HG03432 (cell line): ENCODE measurements around the gene GPSM1.

Source experiments
- ATAC-seq: cut with Tn5 transposase; IDR thresholded peaks from one replicate; pipeline ENCODE4 v1.9.1; 2021; ENCODE audit warnings: mild to moderate bottlenecking, moderate library complexity; ENCODE audit not compliant: unreplicated experiment

GPSM1 gene

DNA sequence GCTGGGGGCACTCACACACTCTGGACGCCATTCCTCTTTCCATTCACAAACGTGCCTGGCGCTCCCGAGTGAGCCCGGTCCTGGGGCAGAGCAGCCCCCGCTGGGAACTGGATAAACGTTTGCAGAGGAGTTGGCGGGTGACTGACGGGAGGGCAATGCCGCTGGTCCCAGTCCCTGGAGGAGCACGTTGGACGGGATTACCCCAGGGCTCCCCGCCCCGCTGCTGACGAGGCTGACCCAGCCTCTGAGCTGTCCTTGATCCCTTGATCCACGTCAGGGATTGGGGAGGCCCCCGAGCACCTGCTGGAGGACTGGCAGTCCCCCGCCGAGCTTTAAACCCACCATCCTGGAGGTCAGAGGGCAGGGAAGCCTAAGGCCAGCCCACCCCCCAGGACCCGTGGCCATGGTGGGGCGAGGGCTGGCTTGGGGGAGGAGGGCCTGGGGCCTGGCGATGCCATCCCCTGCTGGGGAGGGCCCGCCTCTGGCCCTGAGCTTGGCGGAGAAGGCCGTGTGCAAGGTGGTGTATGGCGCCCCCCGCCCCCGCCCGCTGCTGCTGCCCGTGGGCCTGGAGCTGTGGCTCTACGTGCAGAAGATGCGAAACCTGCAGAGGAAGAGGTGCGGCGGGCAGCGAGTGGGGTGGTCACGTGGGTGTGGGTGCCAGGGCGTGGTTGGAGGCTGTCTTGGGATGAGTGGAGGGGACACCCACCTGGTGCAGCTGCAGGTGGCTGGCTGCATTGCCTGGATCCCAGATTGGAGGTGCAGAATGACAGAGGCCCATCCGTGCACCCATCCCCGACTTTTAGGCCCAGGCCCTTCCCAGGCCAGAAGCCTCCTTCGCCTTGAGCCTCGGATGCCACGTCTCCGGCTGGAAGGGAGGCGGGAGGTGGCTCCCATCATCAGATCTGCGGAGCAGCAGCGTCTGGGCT, 4.5 kb downstream of the GPSM1 start:
- no peak for ATAC-seq

DNA sequence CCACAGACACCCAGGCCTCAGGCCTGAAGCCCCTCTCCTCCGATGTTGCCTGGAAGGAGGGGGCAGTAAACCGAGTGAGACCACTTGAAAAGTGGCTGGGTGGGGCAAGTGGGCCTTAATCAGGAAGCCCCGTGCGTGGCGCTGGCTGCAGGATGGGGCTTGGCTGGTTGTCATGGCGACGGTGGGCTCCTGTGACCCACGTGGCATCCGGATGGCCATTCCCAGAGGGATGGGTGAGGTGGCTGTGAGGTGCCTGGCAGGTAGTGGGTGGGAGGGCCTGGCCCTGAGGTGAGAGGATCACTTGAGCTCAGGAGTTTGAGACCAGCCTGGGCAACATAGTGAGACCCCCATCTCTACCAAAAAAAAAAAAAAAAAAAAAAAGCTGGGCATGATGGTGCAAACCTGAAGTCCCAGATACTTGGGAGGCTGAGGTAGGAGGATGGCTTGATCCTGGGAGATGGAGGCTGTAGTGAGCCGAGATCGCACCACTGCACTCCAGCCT, 5.2 kb downstream of the GPSM1 start:
- no peak for ATAC-seq

DNA sequence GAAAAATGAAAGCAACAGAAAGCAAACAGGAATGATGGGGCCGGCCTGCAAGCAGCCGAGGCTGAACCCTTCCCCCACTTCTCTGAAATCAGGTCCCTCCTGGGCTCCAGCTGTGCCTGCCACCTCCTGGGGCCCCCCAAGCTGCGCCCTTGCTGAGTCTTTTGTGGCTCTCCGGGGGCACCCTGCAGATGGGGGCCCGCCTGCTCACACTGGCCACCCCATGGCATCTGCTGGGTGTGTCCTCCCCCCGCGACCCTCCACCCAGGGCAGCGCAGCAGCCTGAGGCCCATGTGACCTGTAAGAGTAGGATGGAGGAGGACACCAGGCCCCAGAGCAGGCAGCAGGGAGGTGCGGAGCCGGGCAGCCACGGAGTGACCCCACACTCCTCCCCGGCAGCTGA, 5.7 kb downstream of the GPSM1 start:
- no peak for ATAC-seq

DNA sequence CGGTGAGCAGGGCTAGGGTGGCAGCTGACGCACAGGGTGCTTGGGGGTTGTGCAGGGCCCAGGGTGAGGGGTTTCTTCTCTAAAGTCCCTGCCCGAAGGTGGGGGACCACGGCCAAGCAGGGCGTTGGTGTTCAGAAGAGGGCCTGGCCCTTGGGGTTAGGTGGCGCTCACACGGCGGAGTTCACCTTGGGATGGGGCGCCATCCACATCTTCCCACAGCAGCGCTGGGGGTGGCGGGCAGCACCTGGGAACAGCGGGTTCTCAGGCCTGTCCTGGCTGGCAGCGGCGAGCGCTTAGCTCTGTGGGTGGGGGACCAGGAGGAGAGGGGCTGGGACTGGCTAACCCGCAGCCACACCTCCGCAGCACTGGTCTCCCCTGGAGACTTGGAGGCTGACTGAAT, 6.1 kb downstream of the GPSM1 start:
- no peak for ATAC-seq

DNA sequence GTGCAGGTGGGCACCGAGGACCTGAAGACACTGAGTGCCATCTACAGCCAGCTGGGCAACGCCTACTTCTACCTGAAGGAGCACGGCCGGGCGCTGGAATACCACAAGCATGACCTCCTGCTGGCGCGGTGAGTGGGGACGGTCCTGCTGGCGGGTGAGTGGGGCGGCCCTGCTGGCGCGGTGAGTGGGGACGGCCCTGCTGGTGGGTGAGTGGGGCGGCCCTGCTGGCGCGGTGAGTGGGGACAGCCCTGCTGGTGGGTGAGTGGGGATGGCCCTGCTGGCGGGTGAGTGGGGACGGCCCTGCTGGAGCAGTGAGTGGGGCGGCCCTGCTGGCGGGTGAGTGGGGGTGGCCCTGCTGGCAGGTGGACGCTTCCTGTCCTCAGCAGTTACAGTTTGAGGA, 7.2 kb downstream of the GPSM1 start:
- no peak for ATAC-seq

DNA sequence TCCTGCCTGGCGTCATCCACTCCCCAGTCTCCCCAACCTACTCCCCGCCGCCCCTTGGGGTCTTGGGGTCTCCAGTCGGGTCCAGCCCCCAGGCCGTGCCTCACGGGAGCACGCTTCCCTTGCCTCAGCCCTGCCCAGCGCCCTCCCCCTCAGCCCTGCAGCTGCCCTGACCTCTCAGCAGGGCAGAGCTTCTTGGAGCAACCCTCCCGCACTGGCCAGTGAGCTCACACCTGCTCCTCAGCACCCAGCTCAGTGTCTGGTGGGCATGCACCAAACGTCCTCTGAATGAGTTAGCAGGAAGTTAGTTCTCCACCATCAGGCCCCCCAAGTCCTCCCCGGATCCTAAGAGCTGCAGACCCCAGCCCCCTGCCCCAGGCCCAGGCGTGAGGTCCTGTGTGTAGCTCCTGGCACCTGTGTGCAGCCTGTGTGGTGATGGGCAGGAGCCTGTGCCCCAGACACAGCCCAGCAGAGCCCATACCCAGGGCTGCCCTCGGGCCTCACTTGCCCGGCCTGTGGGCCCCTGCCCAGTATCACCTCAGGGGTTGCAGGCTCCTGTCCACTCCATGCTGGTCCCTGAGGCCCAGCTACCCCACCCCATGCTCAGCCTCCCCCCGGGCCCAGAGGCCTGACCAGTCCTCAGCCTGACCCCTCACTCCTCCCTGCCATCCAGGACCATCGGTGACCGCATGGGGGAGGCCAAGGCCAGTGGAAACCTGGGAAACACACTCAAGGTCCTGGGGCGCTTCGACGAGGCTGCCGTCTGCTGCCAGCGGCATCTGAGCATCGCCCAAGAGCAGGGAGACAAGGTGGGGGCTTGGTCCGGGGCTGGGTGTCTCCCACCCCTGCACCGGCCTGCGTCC, 8.2 kb downstream of the GPSM1 start:
- no peak for ATAC-seq

DNA sequence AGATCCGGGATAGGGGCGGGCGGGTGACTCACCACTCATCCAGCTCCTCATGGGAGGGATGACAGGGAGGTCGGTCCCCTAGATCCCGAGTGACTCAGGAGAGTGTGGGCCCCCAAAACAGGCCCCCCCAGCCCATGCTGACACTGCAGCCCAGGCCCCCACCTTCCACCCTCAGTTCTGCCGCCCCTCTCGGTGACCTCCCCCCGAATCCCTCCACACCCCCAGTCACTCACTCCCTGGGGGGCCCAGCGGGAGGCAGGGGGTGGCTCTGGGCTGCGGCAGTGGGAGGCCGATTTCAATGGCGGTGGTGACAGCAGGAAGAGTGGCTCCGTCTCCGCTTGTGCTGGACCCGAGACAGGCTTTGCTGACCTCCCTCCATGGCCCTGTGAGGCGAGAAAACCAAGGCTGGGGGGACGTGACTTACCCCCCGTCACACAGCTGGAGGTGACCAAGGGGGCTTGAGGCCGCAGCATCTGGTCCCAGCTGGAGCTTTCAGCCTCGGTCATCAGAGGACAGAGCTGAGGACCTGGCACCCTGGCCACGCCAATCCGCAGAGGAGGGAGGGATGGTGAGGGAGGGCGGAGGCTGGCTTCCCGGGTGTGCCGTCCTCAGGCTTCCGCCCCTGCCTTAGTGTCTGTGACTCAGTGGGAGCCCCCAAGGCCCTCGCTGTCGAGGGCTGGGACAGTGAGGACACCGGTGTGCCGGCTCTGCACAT, 9.0 kb downstream of the GPSM1 start:
- no peak for ATAC-seq

DNA sequence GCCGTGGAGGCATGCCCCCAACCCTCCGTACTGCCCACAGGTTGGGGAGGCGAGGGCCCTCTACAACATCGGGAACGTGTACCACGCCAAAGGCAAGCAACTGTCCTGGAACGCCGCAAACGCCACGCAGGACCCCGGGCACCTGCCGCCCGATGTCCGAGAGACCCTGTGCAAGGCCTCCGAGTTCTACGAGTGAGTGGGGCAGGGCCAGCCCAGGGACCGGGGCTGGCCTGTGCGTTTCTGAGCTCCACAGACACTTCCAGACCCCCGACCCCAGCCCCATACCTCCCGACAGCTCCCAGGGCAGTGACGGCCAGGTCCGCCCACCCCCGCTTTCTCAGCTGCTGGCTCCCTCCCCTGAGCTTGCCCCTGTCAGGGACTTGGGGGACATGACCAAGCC, 9.5 kb downstream of the GPSM1 start:
- no peak for ATAC-seq

DNA sequence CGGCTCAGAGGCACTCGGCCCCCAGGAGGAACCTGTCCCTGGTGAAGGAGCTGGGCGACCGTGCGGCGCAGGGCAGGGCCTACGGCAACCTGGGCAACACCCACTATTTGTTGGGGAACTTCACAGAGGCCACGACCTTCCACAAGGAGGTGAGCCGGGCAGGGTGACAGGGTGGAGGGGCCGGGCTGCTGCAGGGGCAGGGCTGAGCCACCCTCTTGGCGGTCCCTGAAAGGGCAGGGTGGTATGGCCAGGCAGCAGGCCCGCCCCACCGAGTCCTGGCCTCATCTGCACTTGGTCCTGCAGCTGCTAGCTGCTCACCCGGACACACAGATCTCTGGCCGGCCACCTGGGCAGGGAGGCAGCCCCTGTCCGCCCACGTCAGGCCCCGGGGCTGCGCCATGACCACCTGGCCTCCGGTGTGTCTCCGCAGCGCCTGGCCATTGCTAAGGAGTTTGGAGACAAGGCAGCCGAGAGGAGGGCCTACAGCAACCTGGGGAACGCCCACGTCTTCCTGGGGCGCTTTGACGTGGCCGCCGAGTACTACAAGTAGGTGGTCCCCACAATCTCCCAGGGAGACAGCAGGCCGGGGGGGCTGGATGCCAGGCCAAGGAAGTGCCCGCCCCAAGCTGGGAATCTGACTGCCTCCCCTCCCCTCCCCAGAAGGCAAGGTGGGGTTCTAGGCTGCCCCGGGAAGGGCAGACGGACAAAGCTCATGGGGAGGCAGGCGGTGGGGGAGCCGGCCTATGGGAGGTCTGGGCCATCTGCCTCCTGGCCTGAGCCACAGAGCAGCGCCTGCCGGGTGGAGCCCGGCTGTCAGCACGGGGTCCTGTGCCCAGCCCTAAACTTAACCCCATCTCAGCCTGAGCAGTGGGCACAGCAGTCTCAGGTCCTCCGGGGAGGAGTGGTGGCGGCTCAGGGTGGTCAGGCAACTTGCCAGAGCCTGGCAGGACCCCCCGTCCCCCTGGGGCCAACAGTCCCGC, 10.4 kb downstream of the GPSM1 start:
- no peak for ATAC-seq

DNA sequence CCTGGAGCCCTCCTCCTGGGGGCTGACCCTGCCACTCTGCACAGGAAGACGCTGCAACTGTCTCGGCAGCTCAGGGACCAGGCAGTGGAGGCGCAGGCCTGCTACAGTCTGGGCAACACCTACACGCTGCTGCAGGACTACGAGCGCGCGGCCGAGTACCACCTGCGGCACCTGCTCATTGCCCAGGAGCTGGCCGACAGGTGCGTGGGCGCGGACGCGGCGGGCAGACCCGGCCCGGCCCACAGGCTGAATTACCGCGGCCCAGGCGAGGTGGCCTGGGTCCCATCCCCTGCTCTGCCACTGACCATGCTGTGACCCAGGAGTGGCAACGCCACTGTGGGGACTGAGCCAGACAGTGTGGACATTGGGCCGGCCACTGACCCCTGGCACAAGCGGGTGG, 11.2 kb downstream of the GPSM1 start:
- ATAC-seq: no peak

DNA sequence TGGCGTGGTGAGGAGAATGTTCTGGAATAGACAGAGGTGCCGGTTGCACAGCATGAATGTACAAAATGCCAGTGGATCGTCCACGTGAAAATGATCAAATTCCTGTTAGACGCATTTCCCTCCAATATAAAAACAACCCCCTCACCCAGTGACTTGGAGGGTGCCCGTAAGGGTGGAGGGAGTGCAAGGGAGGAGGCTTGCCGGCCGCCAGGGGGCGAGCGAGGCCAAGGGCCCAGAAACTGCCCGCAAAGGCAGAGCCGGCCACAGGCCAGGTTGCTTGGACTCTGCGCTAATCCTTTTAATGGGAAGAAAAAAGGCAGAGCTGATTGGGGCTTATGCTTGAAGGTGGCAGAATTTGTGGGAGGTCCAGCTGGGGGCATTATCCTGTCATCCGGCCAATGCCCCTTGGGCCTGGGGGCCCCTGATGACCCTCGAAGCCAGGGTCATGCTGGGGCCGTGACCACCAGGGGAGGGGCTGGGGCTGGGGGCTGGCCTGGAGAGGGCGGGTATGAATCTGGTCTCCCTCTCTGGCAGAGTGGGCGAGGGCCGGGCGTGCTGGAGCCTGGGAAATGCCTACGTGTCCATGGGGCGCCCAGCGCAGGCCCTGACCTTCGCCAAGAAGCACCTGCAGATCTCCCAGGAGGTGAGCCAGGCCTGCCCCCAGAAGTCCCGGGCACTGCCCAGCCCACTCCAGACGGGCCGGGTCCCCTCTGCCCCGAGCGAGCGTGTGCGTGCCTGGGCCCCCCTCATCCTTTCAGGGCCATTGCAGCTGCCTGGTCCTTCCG, 12.0 kb downstream of the GPSM1 start:
- no peak for ATAC-seq

DNA sequence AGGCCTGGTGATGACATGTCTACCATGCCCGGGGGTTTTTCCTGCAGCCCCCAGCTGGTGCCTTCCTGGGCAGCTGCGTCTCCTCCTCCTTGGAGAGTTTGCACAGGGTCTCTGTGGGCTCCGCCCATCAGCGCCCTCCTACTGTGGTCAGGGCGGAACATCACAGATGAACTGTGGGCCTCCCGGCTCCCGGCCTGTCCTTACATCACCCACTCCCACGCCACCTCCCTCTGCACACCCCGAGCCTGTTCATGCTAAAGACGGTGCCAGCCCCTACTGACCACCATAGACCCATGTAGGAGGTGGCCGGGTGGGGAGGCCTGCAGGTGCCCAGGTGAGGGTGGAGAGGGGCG, 12.6 kb downstream of the GPSM1 start:
- no peak for ATAC-seq

DNA sequence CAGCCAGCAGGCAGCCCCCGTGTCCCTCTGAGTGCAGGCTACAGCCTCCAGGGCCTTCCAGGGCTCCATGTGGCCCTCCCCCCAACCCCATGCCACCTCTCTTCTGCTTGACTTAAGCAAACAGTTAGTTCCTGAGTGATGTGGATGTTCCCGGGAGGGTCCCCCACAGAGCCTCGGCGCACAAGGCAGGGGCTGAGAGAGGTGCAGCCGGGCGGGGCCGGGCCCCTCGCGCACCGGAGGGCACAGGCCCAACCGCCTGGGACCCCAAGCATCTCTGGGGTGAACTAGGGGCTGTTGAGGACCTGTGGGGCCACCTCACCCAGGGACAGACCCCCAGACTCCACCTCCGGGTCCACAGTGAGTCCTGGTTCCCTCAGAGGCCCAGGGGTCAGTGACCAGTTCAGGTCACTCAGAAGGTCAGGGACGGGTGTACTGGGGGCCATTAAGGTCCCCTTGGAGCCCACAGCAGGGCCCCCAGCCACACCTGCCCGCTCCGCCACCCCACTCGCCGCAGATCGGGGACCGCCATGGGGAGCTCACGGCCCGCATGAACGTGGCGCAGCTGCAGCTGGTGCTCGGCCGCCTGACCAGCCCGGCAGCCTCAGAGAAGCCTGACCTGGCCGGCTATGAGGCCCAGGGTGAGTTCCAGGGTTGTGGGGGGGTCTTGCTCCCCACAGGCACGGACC, 13.2 kb downstream of the GPSM1 start:
- no peak for ATAC-seq

DNA sequence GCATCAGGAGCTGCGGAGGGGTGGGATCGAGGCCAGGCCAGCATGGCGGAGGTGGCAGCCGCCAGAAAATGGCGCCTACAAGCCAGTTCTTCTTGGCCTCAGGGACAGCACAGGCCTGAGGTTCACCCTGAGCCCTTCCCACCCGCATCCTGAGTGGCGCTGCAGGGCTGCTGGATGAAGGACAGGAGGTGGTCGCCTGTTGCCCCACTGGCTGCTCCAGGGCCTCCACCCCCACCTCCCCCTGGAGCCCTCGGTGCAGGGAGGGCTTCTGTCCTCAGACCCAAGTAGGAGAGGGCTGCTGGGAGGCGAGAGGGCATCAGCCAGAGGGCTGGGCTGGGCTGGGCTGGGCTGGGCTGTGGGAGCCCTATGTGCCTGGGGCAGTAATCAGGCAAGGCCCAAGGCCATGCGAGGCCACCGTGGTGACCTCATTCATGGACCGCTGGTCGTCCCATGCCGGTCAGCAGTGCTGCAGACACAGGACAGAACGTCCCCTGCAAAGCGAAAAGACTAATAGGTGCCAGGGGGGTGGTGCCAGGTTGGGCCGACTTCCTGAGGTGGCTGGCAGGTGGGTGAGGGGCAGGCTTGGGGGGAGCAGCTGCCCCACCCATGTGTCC, 13.8 kb downstream of the GPSM1 start:
- no peak for ATAC-seq

DNA sequence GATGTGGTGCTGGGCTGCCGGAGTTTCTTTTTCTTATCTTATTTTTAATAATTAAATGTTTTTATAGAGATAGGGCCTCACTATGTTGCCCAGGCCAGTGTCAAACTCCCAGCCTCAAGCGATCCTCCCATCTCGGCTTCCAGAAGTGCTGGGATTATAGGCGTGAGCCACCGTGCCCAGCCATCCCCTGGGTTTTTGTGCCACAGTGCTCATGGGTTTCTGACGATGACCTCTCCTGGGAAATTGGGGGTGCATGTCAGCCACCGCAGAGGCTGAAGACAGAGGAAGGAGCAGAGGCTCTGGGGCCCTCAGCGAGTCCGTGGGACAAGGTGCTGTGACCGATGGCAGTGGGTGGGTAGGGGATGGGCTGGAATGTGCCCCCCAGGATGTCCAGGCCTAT, 14.4 kb downstream of the GPSM1 start:
- no peak for ATAC-seq

DNA sequence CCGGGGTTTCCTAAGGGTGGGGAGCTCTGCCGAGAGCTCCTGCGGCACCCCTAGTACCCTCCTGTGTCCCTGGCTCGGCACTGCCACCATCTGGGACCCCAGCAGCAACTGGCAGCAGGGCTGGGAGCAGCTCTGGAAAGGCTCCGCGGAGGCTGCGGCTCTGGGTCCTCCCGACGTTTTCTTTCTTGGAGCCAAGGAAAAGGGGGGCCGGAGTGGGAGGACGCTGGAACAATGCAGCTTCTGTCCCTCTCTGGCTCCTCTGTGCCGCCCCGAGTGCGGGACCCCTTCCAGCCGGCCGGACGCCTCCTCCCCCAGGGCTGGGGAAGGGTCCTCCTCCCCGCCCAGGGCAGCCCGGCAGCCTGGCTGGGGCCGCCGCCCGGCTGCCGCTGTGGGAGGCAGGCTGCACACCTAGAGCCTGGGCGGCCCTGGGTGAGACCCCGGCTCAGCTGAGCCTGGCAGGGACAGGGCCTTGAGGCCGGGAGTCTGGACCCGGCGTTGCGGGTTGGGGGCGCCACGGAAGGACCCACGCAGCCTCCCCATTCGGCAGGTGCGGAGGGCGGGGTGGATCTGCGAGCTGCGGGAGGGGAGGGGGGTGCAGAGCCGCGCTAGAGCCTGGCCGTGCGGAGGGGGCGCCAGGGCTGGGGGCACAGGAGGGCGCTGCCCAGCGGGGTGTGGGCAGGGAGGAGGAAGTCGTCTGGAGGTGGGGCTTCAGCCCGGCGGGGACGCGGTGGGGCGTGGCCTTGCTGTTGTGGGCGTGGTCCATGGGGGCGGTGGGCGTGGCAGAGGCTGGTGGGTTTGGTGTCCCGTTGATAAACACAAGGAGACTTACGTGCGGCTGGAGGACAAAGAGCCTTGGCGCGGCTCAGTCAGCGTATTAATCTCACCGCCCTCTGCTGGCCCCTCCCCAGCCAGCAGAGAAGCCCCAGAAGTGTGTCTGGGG, 15.1 kb downstream of the GPSM1 start:
- no peak for ATAC-seq
